H1 (cell line): ENCODE data around the gene FITM1. TPM values are rescaled to one million over a fixed set of nuclear protein-coding genes. Genes with fewer than 3 reads are reported as not detected.
A peak's percentile ranks its signal among the peaks of the same experiment; 100 is the strongest.

Experiments used
- CTCF ChIA-PET: fragments of 300-600 bp; sonication (Branson Sonifier 250); formaldehyde crosslinking; loops from one replicate; lab custom pipeline; 2021; ENCODE audit not compliant: partially characterized antibody; lab: Charles Lee
- POLR2A ChIA-PET: fragments of 300-600 bp; sonication (Branson Sonifier 250); formaldehyde crosslinking; loops from one replicate; lab custom pipeline; 2021; ENCODE audit warnings: inconsistent platforms; ENCODE audit not compliant: partially characterized antibody; lab: Charles Lee
- DNase-seq, 2 experiments: peaks; one replicate each; pipeline versions ENCODE4 v3.0.0 to v3.0.0-alpha.2; 2010 to 2022; ENCODE audit warnings: low spot score in 2 of 2, low read depth in 1 of 2, mixed read lengths in 1 of 2
- FAIRE-seq: peaks from 2 replicates; lab custom pipeline; 2011; peaks lifted over from hg19 to GRCh38; lab: Jason Lieb, UNC
- H2AFZ ChIP-seq: 2 replicates; pipeline ENCODE4 v1.8.1; 2012; ENCODE audit warnings: low read length, inconsistent platforms
- H2AK5ac ChIP-seq: 2 replicates; pipeline ENCODE4 v1.6.1; 2013; ENCODE audit warnings: low read depth, low read length
- H2BK120ac ChIP-seq: replicated peaks from 2 replicates; pipeline ENCODE3; 2013; ENCODE audit warnings: low read depth, low read length, inconsistent platforms
- H2BK12ac ChIP-seq: 2 replicates; pipeline ENCODE4 v1.6.1; 2013; ENCODE audit warnings: low read depth, low read length
- H2BK15ac ChIP-seq: 2 replicates; pipeline ENCODE4 v1.6.1; 2013; ENCODE audit warnings: low read length
- H2BK20ac ChIP-seq: 2 replicates; pipeline ENCODE4 v1.6.1; 2013; ENCODE audit warnings: low read length
- H2BK5ac ChIP-seq: 2 replicates; pipeline ENCODE4 v1.6.1; 2013; ENCODE audit warnings: low read depth, low read length
- H3K14ac ChIP-seq: 2 replicates; pipeline ENCODE4 v1.6.1; 2013; ENCODE audit warnings: inconsistent platforms; ENCODE audit not compliant: insufficient read length
- H3K18ac ChIP-seq: 2 replicates; pipeline ENCODE4 v1.6.1; 2013; ENCODE audit warnings: low read length; ENCODE audit errors: extremely low read depth
- H3K23ac ChIP-seq: 2 replicates; pipeline ENCODE4 v1.6.1; 2013; ENCODE audit warnings: inconsistent platforms; ENCODE audit not compliant: insufficient read length
- H3K23me2 ChIP-seq: 2 replicates; pipeline ENCODE4 v1.6.1; 2013; ENCODE audit warnings: low read depth, low read length
- H3K27ac ChIP-seq: 2 replicates; pipeline ENCODE4 v1.6.1; 2011; ENCODE audit warnings: low read depth, low read length, inconsistent platforms
- H3K27me3 ChIP-seq, 4 experiments: replicated peaks in 1 of 4; 1 replicate in 1 of 4; 2 replicates in 3 of 4; pipeline versions ENCODE4 v1.6.1 to v1.8.1; 2011 to 2013; ENCODE audit warnings: low read length in 3 of 4, mild to moderate bottlenecking in 3 of 4, inconsistent platforms in 2 of 4, mixed read lengths in 2 of 4, moderate library complexity in 1 of 4; ENCODE audit not compliant: control insufficient read depth in 3 of 4, insufficient read depth in 3 of 4; ENCODE audit errors: extremely low read depth in 1 of 4
- H3K36me3 ChIP-seq, 4 experiments: 2 replicates each; pipeline versions ENCODE4 v1.6.1 to v1.8.1; 2011 to 2013; ENCODE audit warnings: mild to moderate bottlenecking in 4 of 4, low read length in 3 of 4, moderate library complexity in 2 of 4, control low read depth in 1 of 4, inconsistent platforms in 1 of 4; ENCODE audit not compliant: insufficient read depth in 4 of 4, control insufficient read depth in 2 of 4
- H3K4ac ChIP-seq: replicated peaks from 2 replicates; pipeline ENCODE3; 2013; ENCODE audit warnings: low read length, low read depth, mixed read lengths, inconsistent platforms; ENCODE audit not compliant: insufficient read length
- H3K4me1 ChIP-seq, 4 experiments: replicated peaks in 1 of 4; 1 replicate in 1 of 4; 2 replicates in 3 of 4; pipeline versions ENCODE4 v1.6.1 to v1.8.1; 2011 to 2013; ENCODE audit warnings: low read length in 3 of 4, inconsistent platforms in 2 of 4, mixed read lengths in 1 of 4; ENCODE audit not compliant: insufficient read depth in 4 of 4, control insufficient read depth in 3 of 4
- H3K4me2 ChIP-seq, 2 experiments: 2 replicates each; pipeline versions ENCODE4 v1.6.1 to v1.8.1; 2011 to 2013; ENCODE audit warnings: low read depth in 2 of 2, low read length in 2 of 2, control low read depth in 1 of 2, inconsistent platforms in 1 of 2, mild to moderate bottlenecking in 1 of 2; ENCODE audit not compliant: insufficient read depth in 1 of 2
- H3K4me3 ChIP-seq, 4 experiments: fragments of 200-600, 300-600 bp in 1 of 4; sonication (generic), shearing (Covaris generic), sonication (Bioruptor Twin) in 1 of 4; 2 replicates each; pipeline versions ENCODE4 v1.5.1 to v1.8.1; 2011 to 2016; ENCODE audit warnings: low read length in 4 of 4, low read depth in 3 of 4, control low read depth in 2 of 4, inconsistent platforms in 2 of 4, mild to moderate bottlenecking in 2 of 4, mixed read lengths in 1 of 4, moderate library complexity in 1 of 4; ENCODE audit not compliant: insufficient read depth in 2 of 4; ENCODE audit errors: extremely low read depth in 1 of 4
- H3K56ac ChIP-seq: replicated peaks from 2 replicates; pipeline ENCODE3; 2013; ENCODE audit warnings: low read depth, mild to moderate bottlenecking, mixed read lengths, low read length, inconsistent platforms; ENCODE audit not compliant: insufficient read length
- H3K79me1 ChIP-seq: 2 replicates; pipeline ENCODE4 v1.6.1; 2013; ENCODE audit warnings: low read depth, low read length, control low read depth
- H3K79me2 ChIP-seq, 2 experiments: 2 replicates each; pipeline versions ENCODE4 v1.6.1 to v1.8.1; 2012 to 2013; ENCODE audit warnings: low read length in 2 of 2, mild to moderate bottlenecking in 2 of 2, inconsistent platforms in 1 of 2; ENCODE audit not compliant: insufficient read depth in 2 of 2, control insufficient read depth in 1 of 2
- H3K9ac ChIP-seq, 4 experiments: replicated peaks in 1 of 4; 1 replicate in 1 of 4; 2 replicates in 3 of 4; pipeline versions ENCODE4 v1.6.1 to v1.8.1; 2011 to 2013; ENCODE audit warnings: low read depth in 3 of 4, low read length in 3 of 4, control low read depth in 2 of 4, mild to moderate bottlenecking in 2 of 4, moderate library complexity in 2 of 4, inconsistent platforms in 1 of 4; ENCODE audit errors: extremely low read depth in 1 of 4
- H3K9me3 ChIP-seq, 2 experiments: 2 replicates each; pipeline versions ENCODE4 v1.6.1 to v1.8.1; 2012 to 2013; ENCODE audit warnings: mild to moderate bottlenecking in 2 of 2, moderate library complexity in 2 of 2, control low read depth in 1 of 2, inconsistent platforms in 1 of 2, low read depth in 1 of 2, low read length in 1 of 2, mixed read lengths in 1 of 2; ENCODE audit not compliant: insufficient read depth in 2 of 2
- H4K20me1 ChIP-seq, 2 experiments: replicated peaks in 1 of 2; 2 replicates each; pipeline versions ENCODE3 to v1.8.1; 2011 to 2013; ENCODE audit warnings: inconsistent platforms in 2 of 2, low read length in 2 of 2, mild to moderate bottlenecking in 1 of 2; ENCODE audit not compliant: insufficient read depth in 2 of 2, control insufficient read depth in 1 of 2
- H4K5ac ChIP-seq: 2 replicates; pipeline ENCODE4 v1.6.1; 2013; ENCODE audit warnings: low read length, low read depth, mixed read lengths, inconsistent platforms; ENCODE audit not compliant: insufficient read length
- H4K8ac ChIP-seq: 2 replicates; pipeline ENCODE4 v1.8.0; 2013; ENCODE audit warnings: mild to moderate bottlenecking, moderate library complexity, low read length, inconsistent platforms; ENCODE audit not compliant: insufficient read depth; ENCODE audit errors: extremely low read depth
- H4K91ac ChIP-seq: replicated peaks from 2 replicates; pipeline ENCODE3; 2013; ENCODE audit warnings: low read length, mixed read lengths, inconsistent platforms; ENCODE audit not compliant: insufficient read length
- CBX8 ChIP-seq: fragments of 300-800, 300-1000 bp; sonication (generic); IDR thresholded peaks from 2 replicates; pipeline ENCODE4 v1.7.1; 2016; ENCODE audit warnings: low read depth, low read length, borderline replicate concordance
- CEBPB ChIP-seq: IDR thresholded peaks from 2 replicates; pipeline ENCODE4 v1.6.1; 2012; ENCODE audit warnings: low read depth, low read length
- CHD1 ChIP-seq: IDR thresholded peaks from 2 replicates; pipeline ENCODE4 v1.6.1; 2012; ENCODE audit warnings: low read depth, low read length, improper control_type of control experiment
- FOSL1 ChIP-seq: IDR thresholded peaks from 2 replicates; pipeline ENCODE4 v1.6.1; 2011; ENCODE audit warnings: mild to moderate bottlenecking, low read depth, low read length, moderate library complexity; ENCODE audit not compliant: insufficient read depth
- SP1 ChIP-seq: IDR thresholded peaks from 2 replicates; pipeline ENCODE4 v1.6.1; 2011; ENCODE audit warnings: low read depth, low read length
- SUZ12 ChIP-seq: fragments of 200-600 bp; sonication (generic); IDR thresholded peaks from 2 replicates; pipeline ENCODE4 v1.6.1; 2012; ENCODE audit warnings: mild to moderate bottlenecking, inconsistent platforms, low read length, moderate library complexity, mixed read lengths
- TAF7 ChIP-seq: optimal IDR thresholded peaks from 2 replicates; pipeline ENCODE3; 2011; ENCODE audit warnings: low read depth, mild to moderate bottlenecking, inconsistent platforms, low read length, moderate library complexity, borderline replicate concordance
- WGBS, 2 experiments: shearing (Covaris generic) in 1 of 2; methylation state at CpG; one replicate each; pipeline versions ENCODE4 v1.1.6 to v1.1.7; 2013 to 2015; ENCODE audit warnings: low lambda C conversion rate in 2 of 2, mixed read lengths in 2 of 2, inconsistent platforms in 1 of 2, low coverage in 1 of 2, missing lambda C conversion rate in 1 of 2; ENCODE audit not compliant: insufficient replicate concordance in 2 of 2, insufficient coverage in 1 of 2, insufficient read length in 1 of 2; ENCODE audit errors: extremely low coverage in 1 of 2, missing lambda C conversion rate in 1 of 2; 5-methylcytosine and 5-hydroxymethylcytosine counted together
- polyA plus RNA-seq, 7 experiments: library from polyadenylated mRNA; depleted of rRNA in 3 of 7; stranded (reverse) in 5 of 7; unstranded in 2 of 7; fragments of >200 nt in 5 of 7; fragments of 200-250 nt in 2 of 7; gene quantifications; 1 replicate in 5 of 7; 2 replicates in 1 of 7; 4 replicates in 1 of 7; pipeline versions ENCODE4 v1.2.1 to v1.2.3, GENCODE V29; 2011 to 2013; ENCODE audit warnings: missing spikeins in 2 of 7, mixed read lengths in 2 of 7
- total RNA-seq: library from RNA; stranded (reverse); fragmentation: NEBNext Ultra II Directional; extraction: Animal tissue kit (Norgen Biotek cat#: 25700); gene quantifications from 2 replicates; pipeline ENCODE4 v1.2.1, GENCODE V29; 2021
- TF ChIP-seq, protein P1 (sequence below), 3 experiments: IDR thresholded peaks; 1 replicate in 2 of 3; 2 replicates in 1 of 3; pipeline versions ENCODE4 v1.5.1 to v1.6.1; 2011; ENCODE audit warnings: low read length in 3 of 3, mild to moderate bottlenecking in 3 of 3, inconsistent platforms in 2 of 3, low read depth in 1 of 3, moderate library complexity in 1 of 3; ENCODE audit not compliant: insufficient read depth in 1 of 3; ENCODE audit errors: control extremely low read depth in 1 of 3

The FITM1 gene
- total and polyA plus RNA-seq, 2 of the 8 experiments (the other 6 are each of a cell fraction or from before 2014, with no cell fraction given) = 0.53 to 0.76 TPM

DNA sequence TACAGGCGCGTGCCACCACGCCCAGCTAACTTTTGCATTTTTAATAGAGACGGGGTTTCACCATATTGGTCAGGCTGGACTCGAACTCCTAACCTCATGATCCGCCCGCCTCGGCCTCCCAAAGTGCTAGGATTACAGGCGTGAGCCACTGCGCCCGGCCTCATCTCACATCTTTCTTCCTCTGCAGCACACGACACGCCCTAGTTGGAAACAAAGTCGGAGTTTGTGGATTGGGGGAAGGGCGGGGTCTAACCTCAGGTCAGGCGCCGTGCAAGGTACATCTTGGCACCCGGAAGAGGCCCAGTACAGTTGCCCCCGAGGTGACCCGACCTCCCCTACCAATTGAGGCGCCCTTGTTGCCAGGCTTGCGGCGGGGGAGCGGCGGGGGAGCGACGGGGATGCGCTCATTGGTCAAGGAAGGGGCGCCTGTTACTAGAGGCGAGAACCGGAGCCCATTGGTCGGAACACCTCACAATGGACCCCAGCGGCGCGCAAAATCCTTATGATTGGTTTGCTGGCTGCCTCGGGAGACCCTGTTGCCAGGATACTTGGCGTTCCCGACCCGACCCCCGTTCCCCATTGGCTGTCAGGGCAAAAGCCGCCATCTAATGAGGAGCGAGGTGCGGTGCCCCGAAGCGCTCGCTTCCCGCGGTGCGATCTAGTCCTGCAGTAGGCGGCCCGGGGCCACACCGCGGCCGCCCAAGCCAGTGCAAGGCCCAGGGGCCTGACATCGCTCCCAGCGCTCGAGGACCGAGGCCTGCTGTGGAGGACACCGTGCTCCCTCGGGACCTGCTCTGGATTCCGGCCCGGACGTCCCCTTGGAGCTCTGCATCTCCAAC, 41.2 kb downstream of the FITM1 start, which contains the start of gene REC8:
Gene REC8, plus strand, starts transcription at position 659 of the 839 bp plus-strand sequence. CDS start 473 bp downstream, outside the sequence.
- ChIA-PET POLR2A (interaction anchor here (0.6 to 10.7 kb wide), 19 partner anchors 9 to 120 kb away, joined by 3 to 158 read pairs (median 5); partner anchors contain the start of genes CARMIL3, EMC9, IPO4 and IRF9), CTCF (interaction anchor here (0.6 to 1.5 kb wide), 5 partner anchors 9 to 128 kb away, joined by 3 to 6 read pairs (median 4); partner anchors contain the start of gene IRF9)
- Histone ChIP-seq H3K27ac (no peak within 1 kb of the TSS), H2BK12ac (peak within 1 kb of the TSS; percentile 55; the same call in 1 of the 2 replicates), H3K23me2 (peaks cover 5% of the 10 kb centered on the region; the same call in 1 of the 2 replicates), H4K5ac (peak within 1 kb of the TSS; percentile 23), H3K36me3 (peaks cover 0 to under 1% (median 0%) of the 10 kb centered on the region in 4 experiments; a peak in 2 of 8 replicates), H4K20me1 (no peaks in the 10 kb centered on the region), H3K4me3 (peak within 1 kb of the TSS; percentile 62 to 77 (median 71)), H2BK120ac (no peak within 1 kb of the TSS), H2BK5ac (peak within 1 kb of the TSS; percentile 60; the same call in 1 of the 2 replicates), H3K14ac (no peak within 1 kb of the TSS), H3K79me2 (no peaks in the 10 kb centered on the region), H3K23ac (no peak within 1 kb of the TSS), H4K91ac (no peak within 1 kb of the TSS), H3K18ac (peak within 1 kb of the TSS; percentile 83), H3K79me1 (no peaks in the 10 kb centered on the region), H3K9me3 (no peaks in the 10 kb centered on the region), H2BK15ac (0 out of 2 replicates have a peak within 1 kb of the TSS, but pooled peaks have one; percentile 46), H3K27me3 (no peaks in the 10 kb centered on the region), H3K56ac (no peak within 1 kb of the TSS), H3K4me1 (peaks cover 0 to 9% (median 7%) of the 10 kb centered on the region in 4 experiments; a peak in 4 of 7 replicates), H2AFZ (peak within 1 kb of the TSS; percentile 47; the same call in 1 of the 2 replicates), H2AK5ac (no peak within 1 kb of the TSS), H3K4ac (no peak within 1 kb of the TSS), H2BK20ac (no peak within 1 kb of the TSS), H4K8ac (peak within 1 kb of the TSS; percentile 59; the same call in 1 of the 2 replicates), H3K4me2 (peak within 1 kb of the TSS; percentile 75 to 96), H3K9ac (peak within 1 kb of the TSS; percentile 37 to 65 (median 54); a peak in 6 of 7 replicates)
- FAIRE-seq (peak; percentile 42), DNase-seq (peak; percentile 97)
- 13% methylated on average over 60 of the region's 63 CpGs; no CpG with 5 or more reads in 1 of the 2 experiments for WGBS, 2 experiments
- TF ChIP-seq CHD1 (no peak), SP1 (peak; percentile 79), FOSL1 (no peak), CBX8 (no peak), CEBPB (no peak), TAF7 (peak; percentile 41), SUZ12 (no peak)
- TF ChIP-seq, protein P1, sequence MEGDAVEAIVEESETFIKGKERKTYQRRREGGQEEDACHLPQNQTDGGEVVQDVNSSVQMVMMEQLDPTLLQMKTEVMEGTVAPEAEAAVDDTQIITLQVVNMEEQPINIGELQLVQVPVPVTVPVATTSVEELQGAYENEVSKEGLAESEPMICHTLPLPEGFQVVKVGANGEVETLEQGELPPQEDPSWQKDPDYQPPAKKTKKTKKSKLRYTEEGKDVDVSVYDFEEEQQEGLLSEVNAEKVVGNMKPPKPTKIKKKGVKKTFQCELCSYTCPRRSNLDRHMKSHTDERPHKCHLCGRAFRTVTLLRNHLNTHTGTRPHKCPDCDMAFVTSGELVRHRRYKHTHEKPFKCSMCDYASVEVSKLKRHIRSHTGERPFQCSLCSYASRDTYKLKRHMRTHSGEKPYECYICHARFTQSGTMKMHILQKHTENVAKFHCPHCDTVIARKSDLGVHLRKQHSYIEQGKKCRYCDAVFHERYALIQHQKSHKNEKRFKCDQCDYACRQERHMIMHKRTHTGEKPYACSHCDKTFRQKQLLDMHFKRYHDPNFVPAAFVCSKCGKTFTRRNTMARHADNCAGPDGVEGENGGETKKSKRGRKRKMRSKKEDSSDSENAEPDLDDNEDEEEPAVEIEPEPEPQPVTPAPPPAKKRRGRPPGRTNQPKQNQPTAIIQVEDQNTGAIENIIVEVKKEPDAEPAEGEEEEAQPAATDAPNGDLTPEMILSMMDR (IDR thresholded peaks at IDR 0.05; ENCODE audit: control extremely low read depth in 1 of 3, insufficient read depth in 1 of 3, low read depth in 1 of 3, low read length in 3 of 3) = peak in 1 of 3 experiments; percentile 7; a peak in 1 of 4 replicates
